ENCODE data around the gene ATP2B3. TPM values are rescaled to one million over a fixed set of nuclear protein-coding genes. Genes with fewer than 3 reads are reported as not detected.

The ATP2B3 gene
- total RNA-seq, 6 donors from 2014 or later: 0.10 to 0.55 (median 0.33) TPM; not detected in 2

DNA sequence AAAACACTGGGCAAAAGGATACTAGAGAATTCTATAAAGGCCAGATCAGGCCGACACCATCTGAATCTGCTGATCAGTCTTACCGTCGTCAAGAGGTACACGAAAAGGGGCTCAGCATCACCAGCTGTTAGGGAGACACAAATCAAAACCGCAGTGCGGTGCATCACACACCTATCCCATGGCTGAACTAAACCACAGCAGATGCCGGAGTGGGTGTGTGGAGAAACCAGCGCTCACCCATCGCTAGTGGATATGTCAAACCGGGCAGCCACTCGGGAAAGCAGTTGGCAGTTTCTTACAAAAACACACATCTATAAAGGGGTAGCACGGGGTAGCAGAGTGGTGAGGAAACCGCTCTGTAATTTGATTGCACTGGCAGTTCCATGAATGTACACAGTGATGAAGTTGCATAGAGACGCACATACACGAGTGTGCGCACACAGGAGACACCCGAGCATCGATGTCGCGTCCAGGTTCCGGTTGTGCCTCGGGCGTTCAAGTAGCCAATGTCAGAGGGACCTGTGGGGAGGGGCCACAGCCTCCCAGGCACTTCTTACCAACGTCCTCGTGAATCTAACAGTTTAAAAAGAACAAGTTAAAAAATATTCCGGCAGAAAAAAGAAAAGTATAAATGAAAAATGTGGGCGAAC is 104.6 kb downstream of the ATP2B3 start:
- Histone ChIP-seq H3K4me3 (no peak overlapping the region), H3K36me3 (no peaks in the 10 kb centered on the region), H3K4me1 (no peaks in the 10 kb centered on the region), H3K9me3 (no peaks in the 10 kb centered on the region), H3K27me3 (no peaks in the 10 kb centered on the region), H3K27ac (no peak overlapping the region)
- ATAC-seq (ENCODE audit: low FRiP score in 2 of 2): no peak
- TF ChIP-seq POLR2AphosphoS5 (IDR thresholded peaks at IDR 0.05): no peak
- no peak for TF ChIP-seq POLR2A (IDR thresholded peaks at IDR 0.05)
- 87 to 88% methylated on average over 27 of the region's 27 CpGs for WGBS, 2 donors
- DNase-seq: no peak

DNA sequence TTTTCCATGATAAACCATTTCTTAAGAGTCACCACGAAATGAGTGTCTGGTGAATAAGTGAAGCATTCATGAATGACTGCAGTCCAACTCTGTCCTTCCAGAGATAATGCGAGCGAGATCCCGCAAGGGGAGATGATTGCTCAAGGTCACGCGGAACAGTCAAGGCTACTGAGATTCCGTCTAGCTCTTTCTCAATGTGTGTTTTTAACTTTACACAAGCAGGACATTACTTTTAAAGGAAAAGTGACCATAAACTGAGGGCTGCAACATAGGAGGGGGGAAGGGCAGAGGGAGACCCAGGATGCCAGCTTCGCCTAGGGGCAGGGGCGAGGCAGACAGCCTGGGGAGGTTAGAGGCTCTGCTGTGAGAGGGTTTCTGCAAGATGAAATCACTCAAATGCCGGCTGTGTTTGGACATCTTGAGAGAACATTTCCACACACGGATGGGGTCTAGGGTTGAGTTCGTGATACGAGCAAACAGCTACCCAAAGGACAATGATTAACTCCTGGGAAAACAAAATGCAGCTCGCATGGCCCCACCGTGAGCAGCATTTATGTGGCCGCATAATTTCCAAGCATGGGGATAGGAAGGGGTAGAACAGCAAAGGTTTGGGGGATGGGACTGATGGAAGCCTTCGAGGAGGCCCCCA is 105.3 kb downstream of the ATP2B3 start:
- no peak for DNase-seq
- H3K27ac ChIP-seq: no peak overlapping the region
- WGBS, 2 donors: 41 to 67% methylated on average over 13 to 17 of the region's 17 CpGs

DNA sequence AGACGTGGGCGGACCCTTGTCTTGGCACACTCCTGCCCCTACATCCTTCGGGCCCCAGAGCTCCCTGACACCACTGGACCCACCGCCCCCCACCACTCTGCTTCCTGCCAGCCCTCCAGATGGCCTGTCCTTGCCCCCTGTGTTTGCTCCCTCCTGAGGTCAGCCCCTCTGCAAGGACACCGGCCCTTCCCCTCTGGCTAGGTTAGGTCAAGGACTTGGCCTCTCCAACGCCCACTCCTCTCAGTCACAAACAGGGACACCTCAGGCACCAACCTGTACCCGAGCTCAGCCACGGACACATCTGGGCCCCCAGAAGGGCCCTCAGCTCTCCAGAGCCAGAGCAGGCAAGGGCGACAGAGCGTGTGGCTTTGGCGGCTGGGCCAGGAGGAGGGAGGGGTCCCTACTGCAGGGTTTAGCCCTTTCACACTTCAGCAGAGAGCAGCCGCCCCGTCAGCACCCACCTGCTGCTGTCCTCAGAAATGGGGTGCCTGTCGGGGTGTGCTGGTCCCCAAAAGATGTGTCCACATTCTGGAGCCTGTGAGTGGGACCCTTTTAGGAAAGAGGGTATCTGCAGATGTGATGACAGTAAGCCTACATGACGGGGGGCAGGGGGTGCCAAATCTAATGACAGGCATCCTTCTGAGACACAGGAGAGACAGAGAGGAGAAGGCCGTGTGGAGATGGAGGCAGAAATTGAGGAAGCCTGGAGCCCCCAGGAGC is 106.0 kb downstream of the ATP2B3 start:
- 76 to 90% methylated on average over 4 to 16 of the region's 16 CpGs for WGBS, 2 donors
- Histone ChIP-seq H3K9me3 (no peaks in the 10 kb centered on the region), H3K27me3 (no peaks in the 10 kb centered on the region), H3K4me1 (no peaks in the 10 kb centered on the region), H3K4me3 (no peak overlapping the region), H3K27ac (no peak overlapping the region), H3K36me3 (no peaks in the 10 kb centered on the region)
- DNase-seq (no peak), ATAC-seq (ENCODE audit: low FRiP score in 2 of 2) (no peak)
- no peak for TF ChIP-seq EP300 (IDR thresholded peaks at IDR 0.05)
- TF ChIP-seq, protein P1, sequence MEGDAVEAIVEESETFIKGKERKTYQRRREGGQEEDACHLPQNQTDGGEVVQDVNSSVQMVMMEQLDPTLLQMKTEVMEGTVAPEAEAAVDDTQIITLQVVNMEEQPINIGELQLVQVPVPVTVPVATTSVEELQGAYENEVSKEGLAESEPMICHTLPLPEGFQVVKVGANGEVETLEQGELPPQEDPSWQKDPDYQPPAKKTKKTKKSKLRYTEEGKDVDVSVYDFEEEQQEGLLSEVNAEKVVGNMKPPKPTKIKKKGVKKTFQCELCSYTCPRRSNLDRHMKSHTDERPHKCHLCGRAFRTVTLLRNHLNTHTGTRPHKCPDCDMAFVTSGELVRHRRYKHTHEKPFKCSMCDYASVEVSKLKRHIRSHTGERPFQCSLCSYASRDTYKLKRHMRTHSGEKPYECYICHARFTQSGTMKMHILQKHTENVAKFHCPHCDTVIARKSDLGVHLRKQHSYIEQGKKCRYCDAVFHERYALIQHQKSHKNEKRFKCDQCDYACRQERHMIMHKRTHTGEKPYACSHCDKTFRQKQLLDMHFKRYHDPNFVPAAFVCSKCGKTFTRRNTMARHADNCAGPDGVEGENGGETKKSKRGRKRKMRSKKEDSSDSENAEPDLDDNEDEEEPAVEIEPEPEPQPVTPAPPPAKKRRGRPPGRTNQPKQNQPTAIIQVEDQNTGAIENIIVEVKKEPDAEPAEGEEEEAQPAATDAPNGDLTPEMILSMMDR (IDR thresholded peaks at IDR 0.05): no peak
- no peak for TF ChIP-seq POLR2AphosphoS5 (IDR thresholded peaks at IDR 0.05)
- no peak for TF ChIP-seq POLR2A (IDR thresholded peaks at IDR 0.05)

More for the DNA sequence above, 105.3 kb downstream of the ATP2B3 start:
- Histone ChIP-seq H3K4me3 (no peak overlapping the region), H3K36me3 (no peaks in the 10 kb centered on the region), H3K27me3 (no peaks in the 10 kb centered on the region), H3K9me3 (no peaks in the 10 kb centered on the region), H3K4me1 (no peaks in the 10 kb centered on the region)
- ATAC-seq (ENCODE audit: low FRiP score in 2 of 2): no peak
- TF ChIP-seq POLR2A (IDR thresholded peaks at IDR 0.05) (no peak), POLR2AphosphoS5 (IDR thresholded peaks at IDR 0.05) (no peak), EP300 (IDR thresholded peaks at IDR 0.05) (no peak)
- TF ChIP-seq, protein P1 (IDR thresholded peaks at IDR 0.05): no peak

DNA sequence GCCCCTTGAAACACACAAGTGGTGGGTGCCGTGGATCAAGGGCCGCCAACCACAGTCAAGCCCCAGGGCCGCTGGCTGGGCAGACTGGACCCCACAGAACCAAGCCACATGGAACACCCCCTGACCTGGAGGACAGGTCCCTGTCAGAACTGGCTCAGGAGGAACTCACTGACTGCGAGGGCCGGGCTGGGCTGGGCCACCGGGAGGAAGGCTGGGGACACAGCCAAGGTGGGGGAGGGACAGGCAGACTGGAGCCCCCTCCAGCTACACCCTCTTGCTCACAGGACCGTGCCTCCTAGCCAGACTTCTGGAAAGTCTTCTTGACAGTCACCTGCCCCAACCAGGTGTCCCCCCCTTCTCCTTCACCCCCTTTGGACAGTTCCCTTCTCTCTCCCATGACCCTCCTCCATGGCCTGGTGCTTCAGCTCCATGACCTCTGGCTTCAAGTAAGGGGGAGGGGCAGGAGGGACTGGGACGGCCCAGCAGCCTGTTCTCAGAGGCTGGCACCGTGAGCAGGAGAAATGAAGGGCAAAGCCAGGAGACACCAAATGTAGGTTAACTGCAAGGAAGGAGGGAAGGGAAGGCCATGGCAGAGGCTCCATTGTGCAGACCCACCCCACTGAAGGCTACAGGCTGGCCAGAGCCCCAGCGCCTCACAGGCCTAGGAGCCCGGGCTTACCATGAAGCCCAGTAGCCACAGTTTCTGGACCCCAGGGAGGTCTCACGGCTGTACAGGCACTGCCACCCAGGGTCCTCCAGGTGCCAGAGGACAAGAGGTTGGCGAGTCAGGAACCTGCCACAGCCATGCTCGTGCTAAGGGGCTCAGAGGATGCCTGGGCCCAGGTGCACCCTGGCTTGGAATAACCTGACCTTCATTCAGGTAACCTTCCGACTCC is 107.0 kb downstream of the ATP2B3 start:
- no peaks in the 10 kb centered on the region for H3K27me3 ChIP-seq

More for the DNA sequence above, 107.0 kb downstream of the ATP2B3 start:
- Histone ChIP-seq H3K4me1 (no peaks in the 10 kb centered on the region), H3K4me3 (no peak overlapping the region), H3K36me3 (no peaks in the 10 kb centered on the region), H3K9me3 (no peaks in the 10 kb centered on the region), H3K27ac (no peak overlapping the region)
- TF ChIP-seq, protein P1 (IDR thresholded peaks at IDR 0.05): no peak
- TF ChIP-seq POLR2AphosphoS5 (IDR thresholded peaks at IDR 0.05): no peak
- ATAC-seq (ENCODE audit: low FRiP score in 2 of 2): no peak
- no peak for DNase-seq
- 58 to 84% methylated on average over 3 to 15 of the region's 15 CpGs for WGBS, 2 donors

Measured in upper lobe of left lung (tissue), 6 donors.